ENCODE data around the gene COX6B1. TPM values are rescaled to one million over a fixed set of nuclear protein-coding genes. Genes with fewer than 3 reads are reported as not detected.
"Not testable (repeated sequence)": the region's sequence is repeated elsewhere in the genome, so short reads cannot be mapped to it uniquely, and the experiment has no call there.

The COX6B1 gene, protein sequence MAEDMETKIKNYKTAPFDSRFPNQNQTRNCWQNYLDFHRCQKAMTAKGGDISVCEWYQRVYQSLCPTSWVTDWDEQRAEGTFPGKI
- polyA plus RNA-seq: 1,000 to 10,000 TPM; 1,022 to 1,339 TPM

DNA sequence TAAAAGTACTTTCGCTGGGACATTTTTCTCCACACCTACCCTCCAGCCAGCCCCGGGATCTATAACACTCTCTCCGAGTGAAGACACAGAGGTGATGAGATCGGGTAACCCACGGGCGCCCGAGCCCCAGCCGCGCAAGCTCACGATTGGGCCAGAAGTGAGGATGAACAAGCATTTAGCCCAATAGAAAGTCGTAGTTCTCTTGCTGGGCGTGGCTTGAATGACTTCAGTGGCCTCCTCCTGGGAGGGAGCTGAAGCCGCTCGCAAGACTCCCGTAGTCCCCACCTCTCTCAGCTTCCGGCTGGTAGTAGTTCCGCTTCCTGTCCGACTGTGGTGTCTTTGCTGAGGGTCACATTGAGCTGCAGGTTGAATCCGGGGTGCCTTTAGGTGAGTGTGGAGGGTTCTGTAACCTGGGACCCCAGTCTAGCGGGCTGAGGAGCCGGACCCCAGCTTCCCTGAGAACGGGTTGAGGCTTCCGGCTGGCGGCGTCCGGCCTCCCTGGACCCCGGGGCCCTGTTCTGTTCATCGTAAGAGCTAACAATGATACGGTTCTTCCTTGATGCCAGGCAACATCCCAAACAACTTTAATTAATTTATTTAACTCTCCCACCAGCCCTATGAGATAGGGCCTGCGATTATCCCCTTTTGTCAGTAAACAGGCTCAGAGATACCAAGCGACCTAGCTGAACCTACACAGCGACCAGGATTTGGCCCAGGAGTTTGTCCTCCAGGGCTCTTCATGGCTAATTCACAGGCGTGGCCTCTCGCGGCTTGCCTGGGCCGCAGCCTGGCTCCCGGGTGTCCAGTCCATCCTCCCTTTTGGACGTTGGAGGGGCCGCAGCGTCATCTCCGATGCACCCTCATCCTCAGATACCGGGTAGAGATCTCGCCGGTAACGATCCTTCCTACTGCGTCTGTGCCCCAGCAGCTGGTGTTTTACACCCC is at the start of gene COX6B1:
TSS of gene COX6B1 (plus strand) at position 307 of the 945 bp plus-strand sequence. CDS start 2,921 bp downstream, outside the sequence.
- H3K4me3 ChIP-seq (ENCODE audit: low read depth in 1 of 2, low read length in 2 of 2): peak within 1 kb of the TSS; percentile 73 to 77
- H3K27me3 ChIP-seq (ENCODE audit: control insufficient read depth in 1 of 2, insufficient read depth in 2 of 2, low read length in 2 of 2): no peaks in the 10 kb centered on the region
- H3K36me3 ChIP-seq (ENCODE audit: control insufficient read depth in 2 of 2, insufficient read depth in 2 of 2, low read length in 1 of 2): peaks cover 0 to 3% of the 10 kb centered on the region in 2 donors
- no peaks in the 10 kb centered on the region for H3K4me1 ChIP-seq (ENCODE audit: control insufficient read depth in 2 of 2, insufficient read depth in 2 of 2, low read length in 1 of 2)
- 0 to 1% methylated on average over 46 of the region's 46 CpGs for WGBS, 2 donors
- H3K9me3 ChIP-seq (ENCODE audit: control insufficient read depth in 2 of 2, insufficient read depth in 1 of 2, low read depth in 1 of 2, low read length in 1 of 2): no peaks in the 10 kb centered on the region
- H3K27ac ChIP-seq (ENCODE audit: low read depth in 2 of 2, low read length in 1 of 2): peak within 1 kb of the TSS; percentile 85 to 86

DNA sequence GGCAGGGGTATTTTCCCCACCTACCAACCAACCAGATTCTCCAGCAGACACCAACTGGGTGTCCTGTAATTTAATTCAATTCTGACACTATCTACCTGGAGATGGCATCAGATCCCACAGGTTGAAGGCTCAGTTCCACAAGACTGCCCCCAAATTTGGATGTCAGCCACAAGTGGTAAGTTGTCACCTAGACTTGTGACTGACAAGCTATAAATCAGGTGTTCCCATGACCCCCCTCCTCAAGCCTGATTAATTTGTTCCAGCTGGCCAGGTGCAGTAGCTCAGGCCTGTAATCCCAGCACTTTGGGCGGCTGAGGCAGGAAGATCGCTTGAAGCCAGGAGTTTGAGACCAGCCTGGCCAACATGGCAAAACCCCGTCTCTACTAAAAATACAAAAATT is 46.2 kb upstream of the COX6B1 start:
- no peaks in the 10 kb centered on the region for H3K4me1 ChIP-seq (ENCODE audit: control insufficient read depth in 2 of 2, insufficient read depth in 2 of 2, low read length in 1 of 2)
- no peaks in the 10 kb centered on the region for H3K9me3 ChIP-seq (ENCODE audit: control insufficient read depth in 2 of 2, insufficient read depth in 1 of 2, low read depth in 1 of 2, low read length in 1 of 2)
- H3K4me3 ChIP-seq (ENCODE audit: low read depth in 1 of 2, low read length in 2 of 2): no peak overlapping the region
- H3K27ac ChIP-seq (ENCODE audit: low read depth in 2 of 2, low read length in 1 of 2): no peak overlapping the region
- WGBS, 2 donors: 87 to 92% methylated on average over 3 of the region's 3 CpGs
- H3K27me3 ChIP-seq (ENCODE audit: control insufficient read depth in 1 of 2, insufficient read depth in 2 of 2, low read length in 2 of 2): no peaks in the 10 kb centered on the region
- H3K36me3 ChIP-seq (ENCODE audit: control insufficient read depth in 2 of 2, insufficient read depth in 2 of 2, low read length in 1 of 2): no peaks in the 10 kb centered on the region

DNA sequence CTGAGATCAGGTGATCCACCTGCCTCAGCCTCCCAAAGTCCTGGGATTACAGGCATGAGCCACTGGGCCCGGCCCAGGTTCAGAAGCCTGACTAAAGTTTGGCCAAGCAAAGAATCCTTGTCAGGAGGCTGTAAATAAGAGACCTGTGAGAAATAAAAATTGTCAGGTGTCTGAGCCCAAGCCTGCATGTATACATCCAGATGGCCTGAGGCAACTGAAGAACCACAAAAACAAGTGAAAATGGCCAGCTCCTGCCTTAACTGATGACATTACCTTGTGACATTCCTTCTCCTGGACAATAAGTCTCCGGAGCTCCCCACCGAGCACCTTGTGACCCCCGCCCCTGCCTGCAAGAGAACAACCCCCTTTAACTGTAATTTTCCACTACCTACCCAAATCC is 43.7 kb upstream of the COX6B1 start:
- not testable (repeated sequence) for H3K4me1 ChIP-seq (ENCODE audit: control insufficient read depth in 2 of 2, insufficient read depth in 2 of 2, low read length in 1 of 2); H3K4me3 ChIP-seq (ENCODE audit: low read depth in 1 of 2, low read length in 2 of 2); H3K36me3 ChIP-seq (ENCODE audit: control insufficient read depth in 2 of 2, insufficient read depth in 2 of 2, low read length in 1 of 2); H3K27me3 ChIP-seq (ENCODE audit: control insufficient read depth in 1 of 2, insufficient read depth in 2 of 2, low read length in 2 of 2); H3K9me3 ChIP-seq (ENCODE audit: control insufficient read depth in 2 of 2, insufficient read depth in 1 of 2, low read depth in 1 of 2, low read length in 1 of 2); H3K27ac ChIP-seq (ENCODE audit: low read depth in 2 of 2, low read length in 1 of 2)
- WGBS, 2 donors: 83 to 87% methylated on average over 4 of the region's 4 CpGs

DNA sequence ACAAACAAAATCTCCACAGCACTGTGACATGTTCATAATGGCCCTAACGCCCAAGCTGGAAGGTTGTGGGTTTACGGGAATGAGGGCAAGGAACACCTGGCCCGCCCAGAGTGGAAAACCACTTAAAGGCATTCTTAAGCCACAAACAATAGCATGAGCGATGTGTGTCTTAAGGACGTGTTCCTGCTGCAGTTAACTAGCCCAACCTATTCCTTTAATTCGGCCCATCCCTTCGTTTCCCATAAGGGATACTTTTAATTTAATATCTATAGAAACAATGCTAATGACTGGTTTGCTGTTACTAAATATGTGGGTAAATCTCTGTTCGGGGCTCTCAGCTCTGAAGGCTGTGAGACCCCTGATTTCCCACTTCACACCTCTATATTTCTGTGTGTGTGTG is 41.0 kb upstream of the COX6B1 start:
- H3K4me1 ChIP-seq (ENCODE audit: control insufficient read depth in 2 of 2, insufficient read depth in 2 of 2, low read length in 1 of 2); H3K27me3 ChIP-seq (ENCODE audit: control insufficient read depth in 1 of 2, insufficient read depth in 2 of 2, low read length in 2 of 2); H3K27ac ChIP-seq (ENCODE audit: low read depth in 2 of 2, low read length in 1 of 2); H3K36me3 ChIP-seq (ENCODE audit: control insufficient read depth in 2 of 2, insufficient read depth in 2 of 2, low read length in 1 of 2); H3K9me3 ChIP-seq (ENCODE audit: control insufficient read depth in 2 of 2, insufficient read depth in 1 of 2, low read depth in 1 of 2, low read length in 1 of 2); H3K4me3 ChIP-seq (ENCODE audit: low read depth in 1 of 2, low read length in 2 of 2): not testable (repeated sequence)
- WGBS, 2 donors: 82 to 85% methylated on average over 8 of the region's 8 CpGs

DNA sequence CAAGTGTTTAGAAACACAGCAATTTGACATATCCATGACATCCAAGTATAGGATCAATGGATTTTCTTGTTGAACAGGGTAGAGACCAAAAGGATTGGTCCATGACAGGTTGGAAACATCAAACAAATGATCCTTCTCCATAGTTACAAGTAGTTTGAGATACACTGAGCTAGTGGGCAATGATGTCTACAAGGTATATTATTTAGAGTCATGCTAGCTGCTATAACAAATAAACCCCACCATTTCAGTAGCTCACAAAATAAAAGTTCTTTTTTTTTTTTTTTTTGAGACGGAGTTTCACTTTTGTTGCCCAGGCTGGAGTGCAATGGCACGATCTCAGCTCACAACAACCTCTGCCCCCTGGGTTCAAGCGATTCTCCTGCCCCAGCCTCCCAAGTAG is 40.5 kb upstream of the COX6B1 start:
- no peaks in the 10 kb centered on the region for H3K36me3 ChIP-seq (ENCODE audit: control insufficient read depth in 2 of 2, insufficient read depth in 2 of 2, low read length in 1 of 2)
- no peak overlapping the region for H3K27ac ChIP-seq (ENCODE audit: low read depth in 2 of 2, low read length in 1 of 2)
- H3K4me3 ChIP-seq (ENCODE audit: low read depth in 1 of 2, low read length in 2 of 2): no peak overlapping the region
- no peaks in the 10 kb centered on the region for H3K27me3 ChIP-seq (ENCODE audit: control insufficient read depth in 1 of 2, insufficient read depth in 2 of 2, low read length in 2 of 2)
- H3K4me1 ChIP-seq (ENCODE audit: control insufficient read depth in 2 of 2, insufficient read depth in 2 of 2, low read length in 1 of 2): no peaks in the 10 kb centered on the region
- 75 to 83% methylated on average over 3 of the region's 3 CpGs for WGBS, 2 donors
- H3K9me3 ChIP-seq (ENCODE audit: control insufficient read depth in 2 of 2, insufficient read depth in 1 of 2, low read depth in 1 of 2, low read length in 1 of 2): no peaks in the 10 kb centered on the region

DNA sequence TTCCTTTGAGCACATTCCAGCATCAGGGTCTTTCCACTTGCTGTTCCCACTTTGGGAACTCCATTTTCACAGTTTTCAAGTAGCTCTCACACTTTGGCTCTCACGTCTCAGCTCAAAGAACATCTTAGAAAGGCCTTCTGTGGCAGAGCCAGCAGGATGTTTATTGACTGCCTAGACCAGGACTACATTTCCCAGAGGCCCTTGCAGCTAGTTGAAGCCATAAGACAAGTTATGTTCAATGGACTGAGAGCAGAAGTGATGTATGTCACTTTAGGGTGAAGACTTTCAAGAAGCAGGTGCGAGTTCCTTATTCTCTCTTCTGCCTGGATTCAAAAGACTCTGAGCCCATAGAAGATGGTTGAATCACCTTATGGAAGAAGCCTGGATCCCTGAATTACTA is 39.9 kb upstream of the COX6B1 start:
- Histone ChIP-seq H3K36me3 (ENCODE audit: control insufficient read depth in 2 of 2, insufficient read depth in 2 of 2, low read length in 1 of 2) (no peaks in the 10 kb centered on the region), H3K9me3 (ENCODE audit: control insufficient read depth in 2 of 2, insufficient read depth in 1 of 2, low read depth in 1 of 2, low read length in 1 of 2) (no peaks in the 10 kb centered on the region), H3K27me3 (ENCODE audit: control insufficient read depth in 1 of 2, insufficient read depth in 2 of 2, low read length in 2 of 2) (no peaks in the 10 kb centered on the region), H3K27ac (ENCODE audit: low read depth in 2 of 2, low read length in 1 of 2) (no peak overlapping the region), H3K4me1 (ENCODE audit: control insufficient read depth in 2 of 2, insufficient read depth in 2 of 2, low read length in 1 of 2) (peaks cover 2 to 4% of the 10 kb centered on the region in 2 donors), H3K4me3 (ENCODE audit: low read depth in 1 of 2, low read length in 2 of 2) (no peak overlapping the region)
- WGBS, 2 donors: 82 to 84% methylated on average over 2 of the region's 2 CpGs

DNA sequence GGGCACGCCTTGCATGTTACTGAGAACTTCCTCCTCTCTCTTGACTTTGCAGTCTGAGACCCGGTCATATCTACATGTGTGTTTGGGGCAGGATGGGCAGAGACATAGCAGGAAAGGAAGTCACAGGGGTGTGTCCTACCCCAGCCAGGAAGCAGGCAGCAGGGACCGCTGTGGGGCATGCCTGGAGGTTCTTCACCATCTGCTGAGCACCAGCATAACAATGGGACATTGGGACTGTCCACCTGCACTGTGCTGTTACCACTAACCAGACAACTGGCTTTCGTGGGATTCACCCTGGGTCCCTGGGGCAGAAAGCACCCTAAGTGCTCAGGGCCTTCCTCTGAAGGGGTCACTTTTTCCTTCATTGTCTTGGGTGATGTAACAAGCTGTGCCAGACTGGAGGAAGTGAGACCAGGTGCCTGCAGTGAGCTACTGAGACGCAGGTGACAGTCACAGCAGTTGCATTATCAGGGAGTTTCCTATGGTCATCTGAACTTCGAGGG is 38.2 kb upstream of the COX6B1 start:
- H3K36me3 ChIP-seq (ENCODE audit: control insufficient read depth in 2 of 2, insufficient read depth in 2 of 2, low read length in 1 of 2): no peaks in the 10 kb centered on the region
- 65 to 68% methylated on average over 6 of the region's 6 CpGs for WGBS, 2 donors
- H3K9me3 ChIP-seq (ENCODE audit: control insufficient read depth in 2 of 2, insufficient read depth in 1 of 2, low read depth in 1 of 2, low read length in 1 of 2): no peaks in the 10 kb centered on the region
- peaks cover 4 to 5% of the 10 kb centered on the region in 2 donors for H3K4me1 ChIP-seq (ENCODE audit: control insufficient read depth in 2 of 2, insufficient read depth in 2 of 2, low read length in 1 of 2)
- H3K27me3 ChIP-seq (ENCODE audit: control insufficient read depth in 1 of 2, insufficient read depth in 2 of 2, low read length in 2 of 2): no peaks in the 10 kb centered on the region
- peak overlapping the region in 1 of 2 donors; percentile 26 for H3K27ac ChIP-seq (ENCODE audit: low read depth in 2 of 2, low read length in 1 of 2)
- H3K4me3 ChIP-seq (ENCODE audit: low read depth in 1 of 2, low read length in 2 of 2): no peak overlapping the region

DNA sequence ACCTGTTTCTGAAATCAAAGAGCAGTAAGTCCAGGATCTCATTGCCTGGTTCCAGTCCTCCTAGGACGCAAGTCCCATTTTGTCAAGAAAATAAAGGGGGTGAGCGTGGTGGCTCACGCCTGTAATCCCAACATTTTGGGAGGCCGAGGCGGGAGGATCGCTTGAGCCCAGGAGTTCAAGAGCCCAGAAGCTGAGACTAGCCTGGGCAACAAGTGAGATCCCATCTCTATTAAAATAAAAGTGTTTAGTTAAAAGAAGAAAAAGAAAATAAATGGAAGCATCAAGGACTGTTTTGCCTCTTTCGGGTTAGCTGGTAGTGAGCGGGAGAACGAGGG is 35.9 kb upstream of the COX6B1 start:
- 28 to 31% methylated on average over 9 of the region's 9 CpGs for WGBS, 2 donors
- Histone ChIP-seq H3K36me3 (ENCODE audit: control insufficient read depth in 2 of 2, insufficient read depth in 2 of 2, low read length in 1 of 2) (peaks cover 0 to 3% of the 10 kb centered on the region in 2 donors), H3K27me3 (ENCODE audit: control insufficient read depth in 1 of 2, insufficient read depth in 2 of 2, low read length in 2 of 2) (no peaks in the 10 kb centered on the region), H3K4me3 (ENCODE audit: low read depth in 1 of 2, low read length in 2 of 2) (peak overlapping the region in 1 of 2 donors; percentile 82), H3K4me1 (ENCODE audit: control insufficient read depth in 2 of 2, insufficient read depth in 2 of 2, low read length in 1 of 2) (peaks cover 4 to 5% of the 10 kb centered on the region in 2 donors), H3K27ac (ENCODE audit: low read depth in 2 of 2, low read length in 1 of 2) (peak overlapping the region in 1 of 2 donors; percentile 27), H3K9me3 (ENCODE audit: control insufficient read depth in 2 of 2, insufficient read depth in 1 of 2, low read depth in 1 of 2, low read length in 1 of 2) (no peaks in the 10 kb centered on the region)

DNA sequence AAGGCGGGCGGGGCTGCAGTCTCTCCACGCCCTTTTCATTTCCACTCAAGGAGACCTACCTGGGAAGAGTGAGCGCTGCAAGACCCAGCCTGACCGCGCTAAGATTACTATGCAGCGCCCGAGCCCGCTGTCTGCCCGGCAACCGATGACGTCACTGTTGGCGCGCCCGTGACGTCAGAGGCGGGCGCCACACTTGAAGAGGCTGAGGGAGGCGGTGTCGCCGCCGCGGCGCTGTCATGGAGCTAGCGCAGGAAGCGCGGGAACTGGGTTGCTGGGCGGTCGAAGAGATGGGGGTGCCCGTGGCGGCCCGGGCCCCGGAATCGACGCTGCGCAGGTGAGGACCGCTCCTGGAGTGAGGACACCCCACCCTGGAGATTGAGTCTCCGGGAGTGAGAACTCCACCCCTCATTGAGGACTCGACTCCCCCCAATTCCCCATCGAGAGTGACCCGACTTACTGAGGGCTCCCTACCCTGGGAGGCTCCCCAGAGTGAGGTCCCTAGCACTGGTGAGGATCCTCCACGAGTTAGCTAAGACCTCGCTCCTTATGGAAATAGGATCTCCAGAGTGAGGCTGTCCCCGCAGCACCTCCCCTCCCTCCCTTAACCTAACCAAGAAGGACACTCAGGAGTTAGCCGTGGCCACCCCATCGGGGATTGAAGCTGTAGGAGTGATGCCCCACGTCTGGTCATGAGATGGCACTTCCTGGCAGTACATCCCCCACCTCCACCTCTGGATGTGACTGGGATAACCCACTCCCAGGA is 35.4 kb upstream of the COX6B1 start, which contains the start of gene HAUS5:
TSS of gene HAUS5 (plus strand) at position 177 of the 763 bp plus-strand sequence. CDS start at position 237, 60 bp downstream.
- Histone ChIP-seq H3K27me3 (ENCODE audit: control insufficient read depth in 1 of 2, insufficient read depth in 2 of 2, low read length in 2 of 2) (no peaks in the 10 kb centered on the region), H3K36me3 (ENCODE audit: control insufficient read depth in 2 of 2, insufficient read depth in 2 of 2, low read length in 1 of 2) (peaks cover 0 to 3% of the 10 kb centered on the region in 2 donors), H3K27ac (ENCODE audit: low read depth in 2 of 2, low read length in 1 of 2) (peak within 1 kb of the TSS; percentile 50 to 85), H3K4me3 (ENCODE audit: low read depth in 1 of 2, low read length in 2 of 2) (peak within 1 kb of the TSS; percentile 68 to 82), H3K4me1 (ENCODE audit: control insufficient read depth in 2 of 2, insufficient read depth in 2 of 2, low read length in 1 of 2) (peaks cover 4 to 5% of the 10 kb centered on the region in 2 donors), H3K9me3 (ENCODE audit: control insufficient read depth in 2 of 2, insufficient read depth in 1 of 2, low read depth in 1 of 2, low read length in 1 of 2) (no peaks in the 10 kb centered on the region)
- WGBS, 2 donors: 1% methylated on average over 47 of the region's 47 CpGs

Data from esophagus (tissue), 2 donors.